ENCODE measurements around the gene PHF2.

- TF ChIP-seq CTCF (IDR thresholded peaks at IDR 0.05) (no peak), POLR2A (IDR thresholded peaks at IDR 0.05) (no peak)
Measured at GRCh38 chr9:93622691-93623090, 46.3 kb downstream of the PHF2 start.

All from body of pancreas (tissue), 4 donors.